Fibroblast of lung (primary cell): ENCODE data around the gene CTTN. TPM values are rescaled to one million over a fixed set of nuclear protein-coding genes. Genes with fewer than 3 reads are reported as not detected.

Source experiments
- DNase-seq, 2 donors: peaks; one replicate each; pipeline versions ENCODE4 v3.0.0 to v3.0.0-alpha.2; 2010; ENCODE audit warnings: low read depth in 2 of 2
- H2AFZ ChIP-seq: 2 replicates; pipeline ENCODE4 v1.5.1; 2012; ENCODE audit warnings: low read length, control low read depth, inconsistent platforms
- H3K27ac ChIP-seq: 2 replicates; pipeline ENCODE4 v1.5.1; 2011; ENCODE audit warnings: low read length, control low read depth; ENCODE audit not compliant: insufficient read depth
- H3K27me3 ChIP-seq: 2 replicates; pipeline ENCODE4 v1.5.1; 2011; ENCODE audit warnings: mild to moderate bottlenecking, low read length; ENCODE audit not compliant: control insufficient read depth, insufficient read depth
- H3K36me3 ChIP-seq: 2 replicates; pipeline ENCODE4 v1.5.1; 2011; ENCODE audit warnings: low read length; ENCODE audit not compliant: control insufficient read depth, insufficient read depth
- H3K4me1 ChIP-seq: 2 replicates; pipeline ENCODE4 v1.5.1; 2011; ENCODE audit warnings: low read length; ENCODE audit not compliant: control insufficient read depth, insufficient read depth; ENCODE audit errors: extremely low read depth
- H3K4me2 ChIP-seq: 2 replicates; pipeline ENCODE4 v1.5.1; 2011; ENCODE audit warnings: low read length, control low read depth; ENCODE audit not compliant: insufficient read depth; ENCODE audit errors: extremely low read depth
- H3K4me3 ChIP-seq, 4 experiments: fragments of 200-600 bp in 1 of 4; sonication (generic) in 1 of 4; replicated peaks in 1 of 4; 2 replicates each; pipeline ENCODE4 v1.5.1; 2011 to 2016; ENCODE audit warnings: low read length in 4 of 4, low read depth in 3 of 4, mild to moderate bottlenecking in 3 of 4, control low read depth in 2 of 4, inconsistent platforms in 1 of 4, mixed read lengths in 1 of 4; ENCODE audit not compliant: insufficient read depth in 1 of 4; ENCODE audit errors: control extremely low read depth in 1 of 4
- H3K79me2 ChIP-seq: 2 replicates; pipeline ENCODE4 v1.5.1; 2012; ENCODE audit warnings: mild to moderate bottlenecking, low read length, inconsistent platforms; ENCODE audit not compliant: control insufficient read depth, insufficient read depth
- H3K9ac ChIP-seq: 2 replicates; pipeline ENCODE4 v1.5.1; 2011; ENCODE audit warnings: mild to moderate bottlenecking, low read length, control low read depth; ENCODE audit not compliant: insufficient read depth
- H3K9me3 ChIP-seq: 2 replicates; pipeline ENCODE4 v1.5.1; 2012; ENCODE audit warnings: low read depth, low read length; ENCODE audit not compliant: control insufficient read depth, insufficient read depth
- H4K20me1 ChIP-seq: 2 replicates; pipeline ENCODE4 v1.5.1; 2011; ENCODE audit warnings: low read length; ENCODE audit not compliant: control insufficient read depth, insufficient read depth; ENCODE audit errors: extremely low read depth
- EZH2 ChIP-seq: IDR thresholded peaks from 2 replicates; pipeline ENCODE4 v1.5.1; 2012; ENCODE audit warnings: low read length, control low read depth, mild to moderate bottlenecking; ENCODE audit errors: missing control alignments
- polyA plus RNA-seq, 2 donors: library from polyadenylated mRNA; depleted of rRNA in 1 of 2; stranded (reverse) in 1 of 2; unstranded in 1 of 2; fragments of >200 nt; gene quantifications; 2 replicates each; pipeline ENCODE4 v1.2.1, GENCODE V29; 2011 to 2012; ENCODE audit warnings: missing spikeins in 1 of 2
- total RNA-seq: library from RNA; depleted of rRNA; stranded (reverse); fragments of >200 nt; gene quantifications from 2 replicates; pipeline ENCODE4 v1.2.1, GENCODE V29; 2014
- TF ChIP-seq, protein P1 (sequence below), 2 donors: IDR thresholded peaks in 1 of 2; conservative IDR thresholded peaks in 1 of 2; 1 replicate in 1 of 2; 2 replicates in 1 of 2; pipeline ENCODE4 v1.5.1; 2011 to 2012; ENCODE audit warnings: low read length in 2 of 2, control low read depth in 1 of 2, inconsistent platforms in 1 of 2, low read depth in 1 of 2, mild to moderate bottlenecking in 1 of 2

The CTTN gene
- total and polyA plus RNA-seq, 2 donors (not counting 1 experiment from before 2014, with no cell fraction given): 198 to 428 TPM

DNA sequence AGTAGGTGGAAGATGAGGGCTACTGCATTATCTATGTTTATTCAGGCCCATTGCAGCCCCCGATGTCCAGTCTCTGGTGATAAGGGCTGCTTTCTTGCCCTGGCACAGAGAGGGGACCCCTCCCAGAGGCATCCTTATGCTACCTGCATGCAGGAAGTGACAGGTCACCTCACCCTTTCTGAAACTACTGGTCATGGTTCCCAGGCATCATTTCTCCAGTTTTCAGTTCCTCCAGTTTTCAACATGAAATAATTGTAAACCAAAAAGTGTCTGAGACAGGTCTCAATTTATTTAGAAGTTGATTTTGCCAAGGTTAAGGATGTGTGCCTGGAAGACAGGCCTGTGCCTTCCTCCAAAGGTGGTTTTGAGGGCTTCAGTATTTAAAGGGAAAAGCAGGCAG is 57.0 kb downstream of the CTTN start:
- Histone ChIP-seq H4K20me1 (no peaks in the 10 kb centered on the region), H3K79me2 (no peaks in the 10 kb centered on the region), H3K27me3 (no peaks in the 10 kb centered on the region), H3K4me2 (no peak overlapping the region), H3K36me3 (no peaks in the 10 kb centered on the region), H3K9me3 (no peaks in the 10 kb centered on the region), H2AFZ (no peak overlapping the region), H3K9ac (no peak overlapping the region), H3K4me3 (no peak overlapping the region), H3K4me1 (no peaks in the 10 kb centered on the region), H3K27ac (no peak overlapping the region)
- DNase-seq: no peak
- TF ChIP-seq, protein P1, sequence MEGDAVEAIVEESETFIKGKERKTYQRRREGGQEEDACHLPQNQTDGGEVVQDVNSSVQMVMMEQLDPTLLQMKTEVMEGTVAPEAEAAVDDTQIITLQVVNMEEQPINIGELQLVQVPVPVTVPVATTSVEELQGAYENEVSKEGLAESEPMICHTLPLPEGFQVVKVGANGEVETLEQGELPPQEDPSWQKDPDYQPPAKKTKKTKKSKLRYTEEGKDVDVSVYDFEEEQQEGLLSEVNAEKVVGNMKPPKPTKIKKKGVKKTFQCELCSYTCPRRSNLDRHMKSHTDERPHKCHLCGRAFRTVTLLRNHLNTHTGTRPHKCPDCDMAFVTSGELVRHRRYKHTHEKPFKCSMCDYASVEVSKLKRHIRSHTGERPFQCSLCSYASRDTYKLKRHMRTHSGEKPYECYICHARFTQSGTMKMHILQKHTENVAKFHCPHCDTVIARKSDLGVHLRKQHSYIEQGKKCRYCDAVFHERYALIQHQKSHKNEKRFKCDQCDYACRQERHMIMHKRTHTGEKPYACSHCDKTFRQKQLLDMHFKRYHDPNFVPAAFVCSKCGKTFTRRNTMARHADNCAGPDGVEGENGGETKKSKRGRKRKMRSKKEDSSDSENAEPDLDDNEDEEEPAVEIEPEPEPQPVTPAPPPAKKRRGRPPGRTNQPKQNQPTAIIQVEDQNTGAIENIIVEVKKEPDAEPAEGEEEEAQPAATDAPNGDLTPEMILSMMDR (conservative IDR thresholded peaks at IDR 0.05 in 1 of 2, IDR thresholded peaks at IDR 0.05 in 1 of 2; ENCODE audit: low read depth in 1 of 2, low read length in 2 of 2): no peak
- TF ChIP-seq EZH2: no peak

DNA sequence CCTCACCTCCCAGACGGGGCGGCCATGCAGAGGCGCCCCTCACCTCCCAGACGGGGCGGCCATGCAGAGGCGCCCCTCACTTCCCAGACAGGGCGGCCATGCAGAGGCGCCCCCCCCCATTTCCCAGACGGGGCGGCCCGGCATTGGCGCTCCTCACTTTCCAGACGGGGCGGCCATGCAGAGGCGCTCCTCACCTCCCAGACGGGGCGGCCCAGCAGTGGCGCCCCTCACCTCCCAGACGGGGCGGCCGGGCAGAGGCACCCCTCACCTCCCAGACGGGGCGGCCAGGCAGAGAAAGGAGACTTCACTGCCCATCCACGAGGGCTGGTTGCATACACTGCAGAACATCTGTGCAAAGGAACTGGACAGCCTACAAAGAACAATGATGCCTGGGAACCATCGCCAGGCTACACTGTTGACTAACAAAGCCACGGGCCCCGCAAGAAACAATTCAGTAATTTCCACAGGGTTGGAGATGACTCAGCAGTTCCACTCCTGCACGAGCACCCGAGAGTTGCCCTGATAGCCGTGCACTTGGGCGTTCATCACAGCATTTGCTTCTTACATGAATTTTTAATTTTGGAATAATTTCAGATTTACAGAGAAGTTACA is 58.7 kb downstream of the CTTN start:
- peak; percentile 14 to 58 for DNase-seq

DNA sequence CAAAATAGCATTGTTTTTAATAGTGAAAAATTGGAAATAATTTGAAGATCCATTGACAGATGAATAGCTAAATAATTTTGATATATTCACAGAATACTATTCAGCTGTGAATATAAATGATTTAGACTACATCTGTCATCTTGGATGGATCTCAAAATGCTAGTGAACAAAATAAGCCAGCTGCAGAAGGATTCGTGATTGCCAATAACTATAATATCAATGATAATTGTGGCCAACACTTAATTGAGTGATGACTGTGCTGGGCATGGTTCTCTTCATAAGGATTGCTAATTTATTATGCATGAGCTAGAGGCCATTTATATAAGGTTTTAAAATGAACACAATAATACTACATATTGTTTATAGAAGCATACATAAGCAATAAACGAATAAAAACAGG is 60.4 kb downstream of the CTTN start:
- Histone ChIP-seq H3K4me3 (no peak overlapping the region), H3K36me3 (no peaks in the 10 kb centered on the region), H3K27ac (no peak overlapping the region), H3K79me2 (no peaks in the 10 kb centered on the region), H3K27me3 (peaks cover 17% of the 10 kb centered on the region), H4K20me1 (no peaks in the 10 kb centered on the region), H3K9ac (no peak overlapping the region), H3K4me2 (no peak overlapping the region), H3K9me3 (no peaks in the 10 kb centered on the region), H3K4me1 (no peaks in the 10 kb centered on the region), H2AFZ (no peak overlapping the region)
- DNase-seq: no peak
- TF ChIP-seq EZH2: no peak
- TF ChIP-seq, protein P1 (conservative IDR thresholded peaks at IDR 0.05 in 1 of 2, IDR thresholded peaks at IDR 0.05 in 1 of 2; ENCODE audit: low read depth in 1 of 2, low read length in 2 of 2): no peak

More for the DNA sequence above, 58.7 kb downstream of the CTTN start:
- H3K9ac ChIP-seq: no peak overlapping the region
- H4K20me1 ChIP-seq: no peaks in the 10 kb centered on the region
- H3K9me3 ChIP-seq: no peaks in the 10 kb centered on the region
- H2AFZ ChIP-seq: no peak overlapping the region
- H3K27ac ChIP-seq: no peak overlapping the region
- H3K4me3 ChIP-seq: no peak overlapping the region
- no peaks in the 10 kb centered on the region for H3K4me1 ChIP-seq
- H3K27me3 ChIP-seq: peaks cover 14% of the 10 kb centered on the region
- no peaks in the 10 kb centered on the region for H3K79me2 ChIP-seq
- TF ChIP-seq, protein P1 (conservative IDR thresholded peaks at IDR 0.05 in 1 of 2, IDR thresholded peaks at IDR 0.05 in 1 of 2; ENCODE audit: low read depth in 1 of 2, low read length in 2 of 2): no peak
- no peak for TF ChIP-seq EZH2
- no peak overlapping the region for H3K4me2 ChIP-seq
- H3K36me3 ChIP-seq: no peaks in the 10 kb centered on the region
